ENCODE data around the gene SEMA6C.

- TF ChIP-seq, protein P1, sequence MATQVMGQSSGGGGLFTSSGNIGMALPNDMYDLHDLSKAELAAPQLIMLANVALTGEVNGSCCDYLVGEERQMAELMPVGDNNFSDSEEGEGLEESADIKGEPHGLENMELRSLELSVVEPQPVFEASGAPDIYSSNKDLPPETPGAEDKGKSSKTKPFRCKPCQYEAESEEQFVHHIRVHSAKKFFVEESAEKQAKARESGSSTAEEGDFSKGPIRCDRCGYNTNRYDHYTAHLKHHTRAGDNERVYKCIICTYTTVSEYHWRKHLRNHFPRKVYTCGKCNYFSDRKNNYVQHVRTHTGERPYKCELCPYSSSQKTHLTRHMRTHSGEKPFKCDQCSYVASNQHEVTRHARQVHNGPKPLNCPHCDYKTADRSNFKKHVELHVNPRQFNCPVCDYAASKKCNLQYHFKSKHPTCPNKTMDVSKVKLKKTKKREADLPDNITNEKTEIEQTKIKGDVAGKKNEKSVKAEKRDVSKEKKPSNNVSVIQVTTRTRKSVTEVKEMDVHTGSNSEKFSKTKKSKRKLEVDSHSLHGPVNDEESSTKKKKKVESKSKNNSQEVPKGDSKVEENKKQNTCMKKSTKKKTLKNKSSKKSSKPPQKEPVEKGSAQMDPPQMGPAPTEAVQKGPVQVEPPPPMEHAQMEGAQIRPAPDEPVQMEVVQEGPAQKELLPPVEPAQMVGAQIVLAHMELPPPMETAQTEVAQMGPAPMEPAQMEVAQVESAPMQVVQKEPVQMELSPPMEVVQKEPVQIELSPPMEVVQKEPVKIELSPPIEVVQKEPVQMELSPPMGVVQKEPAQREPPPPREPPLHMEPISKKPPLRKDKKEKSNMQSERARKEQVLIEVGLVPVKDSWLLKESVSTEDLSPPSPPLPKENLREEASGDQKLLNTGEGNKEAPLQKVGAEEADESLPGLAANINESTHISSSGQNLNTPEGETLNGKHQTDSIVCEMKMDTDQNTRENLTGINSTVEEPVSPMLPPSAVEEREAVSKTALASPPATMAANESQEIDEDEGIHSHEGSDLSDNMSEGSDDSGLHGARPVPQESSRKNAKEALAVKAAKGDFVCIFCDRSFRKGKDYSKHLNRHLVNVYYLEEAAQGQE (tag by site-specific recombination; IDR thresholded peaks at IDR 0.05): no peak
- TF ChIP-seq ZNF76 (tag by site-specific recombination; IDR thresholded peaks at IDR 0.05; ENCODE audit: borderline replicate concordance, low read depth) (no peak), ZNF394 (tag by site-specific recombination; IDR thresholded peaks at IDR 0.05; ENCODE audit: borderline replicate concordance) (no peak), YY1 (tag by site-specific recombination; IDR thresholded peaks at IDR 0.05) (no peak), ZIC2 (tag by site-specific recombination; IDR thresholded peaks at IDR 0.05) (no peak), ATF2 (tag by site-specific recombination; IDR thresholded peaks at IDR 0.05; ENCODE audit: low read depth) (no peak), ZBTB20 (tag by site-specific recombination; IDR thresholded peaks at IDR 0.05) (no peak), ZNF175 (tag by site-specific recombination; IDR thresholded peaks at IDR 0.05) (no peak), KLF7 (tag by site-specific recombination; IDR thresholded peaks at IDR 0.05; ENCODE audit: borderline replicate concordance) (no peak), ZSCAN23 (tag by site-specific recombination; IDR thresholded peaks at IDR 0.05) (no peak), ELK4 (IDR thresholded peaks at IDR 0.05; ENCODE audit: borderline replicate concordance, low read depth, low read length) (no peak)
- TF ChIP-seq, protein P2, sequence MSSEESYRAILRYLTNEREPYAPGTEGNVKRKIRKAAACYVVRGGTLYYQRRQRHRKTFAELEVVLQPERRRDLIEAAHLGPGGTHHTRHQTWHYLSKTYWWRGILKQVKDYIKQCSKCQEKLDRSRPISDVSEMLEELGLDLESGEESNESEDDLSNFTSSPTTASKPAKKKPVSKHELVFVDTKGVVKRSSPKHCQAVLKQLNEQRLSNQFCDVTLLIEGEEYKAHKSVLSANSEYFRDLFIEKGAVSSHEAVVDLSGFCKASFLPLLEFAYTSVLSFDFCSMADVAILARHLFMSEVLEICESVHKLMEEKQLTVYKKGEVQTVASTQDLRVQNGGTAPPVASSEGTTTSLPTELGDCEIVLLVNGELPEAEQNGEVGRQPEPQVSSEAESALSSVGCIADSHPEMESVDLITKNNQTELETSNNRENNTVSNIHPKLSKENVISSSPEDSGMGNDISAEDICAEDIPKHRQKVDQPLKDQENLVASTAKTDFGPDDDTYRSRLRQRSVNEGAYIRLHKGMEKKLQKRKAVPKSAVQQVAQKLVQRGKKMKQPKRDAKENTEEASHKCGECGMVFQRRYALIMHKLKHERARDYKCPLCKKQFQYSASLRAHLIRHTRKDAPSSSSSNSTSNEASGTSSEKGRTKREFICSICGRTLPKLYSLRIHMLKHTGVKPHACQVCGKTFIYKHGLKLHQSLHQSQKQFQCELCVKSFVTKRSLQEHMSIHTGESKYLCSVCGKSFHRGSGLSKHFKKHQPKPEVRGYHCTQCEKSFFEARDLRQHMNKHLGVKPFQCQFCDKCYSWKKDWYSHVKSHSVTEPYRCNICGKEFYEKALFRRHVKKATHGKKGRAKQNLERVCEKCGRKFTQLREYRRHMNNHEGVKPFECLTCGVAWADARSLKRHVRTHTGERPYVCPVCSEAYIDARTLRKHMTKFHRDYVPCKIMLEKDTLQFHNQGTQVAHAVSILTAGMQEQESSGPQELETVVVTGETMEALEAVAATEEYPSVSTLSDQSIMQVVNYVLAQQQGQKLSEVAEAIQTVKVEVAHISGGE (tag by site-specific recombination; conservative IDR thresholded peaks at IDR 0.05; ENCODE audit: low read depth): no peak
- TF ChIP-seq, protein P3, sequence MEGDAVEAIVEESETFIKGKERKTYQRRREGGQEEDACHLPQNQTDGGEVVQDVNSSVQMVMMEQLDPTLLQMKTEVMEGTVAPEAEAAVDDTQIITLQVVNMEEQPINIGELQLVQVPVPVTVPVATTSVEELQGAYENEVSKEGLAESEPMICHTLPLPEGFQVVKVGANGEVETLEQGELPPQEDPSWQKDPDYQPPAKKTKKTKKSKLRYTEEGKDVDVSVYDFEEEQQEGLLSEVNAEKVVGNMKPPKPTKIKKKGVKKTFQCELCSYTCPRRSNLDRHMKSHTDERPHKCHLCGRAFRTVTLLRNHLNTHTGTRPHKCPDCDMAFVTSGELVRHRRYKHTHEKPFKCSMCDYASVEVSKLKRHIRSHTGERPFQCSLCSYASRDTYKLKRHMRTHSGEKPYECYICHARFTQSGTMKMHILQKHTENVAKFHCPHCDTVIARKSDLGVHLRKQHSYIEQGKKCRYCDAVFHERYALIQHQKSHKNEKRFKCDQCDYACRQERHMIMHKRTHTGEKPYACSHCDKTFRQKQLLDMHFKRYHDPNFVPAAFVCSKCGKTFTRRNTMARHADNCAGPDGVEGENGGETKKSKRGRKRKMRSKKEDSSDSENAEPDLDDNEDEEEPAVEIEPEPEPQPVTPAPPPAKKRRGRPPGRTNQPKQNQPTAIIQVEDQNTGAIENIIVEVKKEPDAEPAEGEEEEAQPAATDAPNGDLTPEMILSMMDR (tag by site-specific recombination; IDR thresholded peaks at IDR 0.05): no peak
- TF ChIP-seq, protein P4, sequence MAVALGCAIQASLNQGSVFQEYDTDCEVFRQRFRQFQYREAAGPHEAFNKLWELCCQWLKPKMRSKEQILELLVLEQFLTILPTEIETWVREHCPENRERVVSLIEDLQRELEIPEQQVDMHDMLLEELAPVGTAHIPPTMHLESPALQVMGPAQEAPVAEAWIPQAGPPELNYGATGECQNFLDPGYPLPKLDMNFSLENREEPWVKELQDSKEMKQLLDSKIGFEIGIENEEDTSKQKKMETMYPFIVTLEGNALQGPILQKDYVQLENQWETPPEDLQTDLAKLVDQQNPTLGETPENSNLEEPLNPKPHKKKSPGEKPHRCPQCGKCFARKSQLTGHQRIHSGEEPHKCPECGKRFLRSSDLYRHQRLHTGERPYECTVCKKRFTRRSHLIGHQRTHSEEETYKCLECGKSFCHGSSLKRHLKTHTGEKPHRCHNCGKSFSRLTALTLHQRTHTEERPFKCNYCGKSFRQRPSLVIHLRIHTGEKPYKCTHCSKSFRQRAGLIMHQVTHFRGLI (tag by site-specific recombination; IDR thresholded peaks at IDR 0.05): no peak
Measured at GRCh38 chr1:151158326-151158725, 11.9 kb upstream of the SEMA6C start.
